Smooth muscle cell (in vitro differentiated cells): ENCODE results near the gene CNNM4. TPM values are rescaled to one million over a fixed set of nuclear protein-coding genes. Genes with fewer than 3 reads are reported as not detected.

ENCODE experiments used
- DNase-seq: peaks from one replicate; lab custom pipeline; 2025; ENCODE audit not compliant: unreplicated experiment; lab: John Stamatoyannopoulos, UW
- H2AFZ ChIP-seq: fragments of 200-600 bp; sonication (generic); 2 replicates; pipeline ENCODE4 v1.6.0; 2016; ENCODE audit warnings: antibody characterized with exemption, low read depth, mild to moderate bottlenecking
- H3F3A ChIP-seq: fragments of 200-600 bp; sonication (generic); 2 replicates; pipeline ENCODE4 v1.6.0; 2017; ENCODE audit warnings: antibody characterized with exemption, low read depth
- H3K27ac ChIP-seq: fragments of 200-600 bp; sonication (generic); 2 replicates; pipeline ENCODE4 v1.5.1; 2016; ENCODE audit warnings: low read depth, mild to moderate bottlenecking
- H3K27me3 ChIP-seq: fragments of 200-600 bp; sonication (generic); 2 replicates; pipeline ENCODE4 v1.6.1; 2016; ENCODE audit warnings: low read depth, mild to moderate bottlenecking
- H3K36me3 ChIP-seq: fragments of 200-600 bp; sonication (generic); 2 replicates; pipeline ENCODE4 v1.5.1; 2016; ENCODE audit warnings: low read depth
- H3K4me1 ChIP-seq: fragments of 200-600 bp; sonication (generic); 2 replicates; pipeline ENCODE4 v1.5.1; 2016; ENCODE audit warnings: low read depth
- H3K4me2 ChIP-seq: fragments of 200-600 bp; sonication (generic); 2 replicates; pipeline ENCODE4 v1.6.0; 2016; ENCODE audit warnings: mild to moderate bottlenecking
- H3K4me3 ChIP-seq: fragments of 200-600 bp; sonication (generic); 2 replicates; pipeline ENCODE4 v1.5.1; 2016; ENCODE audit warnings: mild to moderate bottlenecking
- H3K79me2 ChIP-seq: fragments of 200-600 bp; sonication (generic); 2 replicates; pipeline ENCODE4 v1.6.0; 2016; ENCODE audit warnings: low read depth, mild to moderate bottlenecking
- H3K9ac ChIP-seq: fragments of 200-600 bp; sonication (generic); 2 replicates; pipeline ENCODE4 v1.6.0; 2016; ENCODE audit warnings: low read depth
- H3K9me3 ChIP-seq: fragments of 200-600 bp; sonication (generic); replicated peaks from 2 replicates; pipeline ENCODE4 v1.5.1; 2016; ENCODE audit warnings: low read depth
- H4K20me1 ChIP-seq: fragments of 200-600 bp; sonication (generic); 2 replicates; pipeline ENCODE4 v1.6.0; 2016; ENCODE audit warnings: low read depth
- CTCF ChIP-seq: fragments of 200-600 bp; sonication (generic); IDR thresholded peaks from 2 replicates; pipeline ENCODE4 v1.5.1; 2017; ENCODE audit warnings: borderline replicate concordance, mild to moderate bottlenecking, antibody characterized with exemption; ENCODE audit not compliant: insufficient read depth, poor library complexity, severe bottlenecking
- WGBS: methylation state at CpG from one replicate; pipeline ENCODE4 v1.1.7; 2016; ENCODE audit warnings: low lambda C conversion rate; 5-methylcytosine and 5-hydroxymethylcytosine counted together
- polyA plus RNA-seq: library from polyadenylated mRNA; unstranded; fragments of >200 nt; fragmentation: Nextera tagmentation; extraction: Ambion mirVana; gene quantifications from 2 replicates; pipeline ENCODE4 v1.2.1, GENCODE V29; 2016
- total RNA-seq: library from RNA; depleted of rRNA; stranded (reverse); fragments of >200 nt; gene quantifications from 2 replicates; pipeline ENCODE4 v1.2.3, GENCODE V29; 2014

Gene CNNM4
- total and polyA plus RNA-seq, 2 experiments from 2014 or later, result 7.2 to 10.1 TPM

GRCh38 chr2:96826546-96827278, 66.0 kb downstream of the CNNM4 start:
- Histone ChIP-seq H3K4me2 (no peak overlapping the region), H3K4me1 (no peaks in the 10 kb centered on the region), H4K20me1 (no peaks in the 10 kb centered on the region), H3K9ac (no peak overlapping the region), H3K4me3 (no peak overlapping the region), H3K36me3 (no peaks in the 10 kb centered on the region), H3F3A (no peaks in the 10 kb centered on the region), H3K27ac (no peak overlapping the region), H3K9me3 (no peaks in the 10 kb centered on the region), H3K79me2 (no peaks in the 10 kb centered on the region), H2AFZ (no peak overlapping the region), H3K27me3 (no peaks in the 10 kb centered on the region)
- 96% methylated on average over 22 of the region's 22 CpGs for WGBS
- no peak for DNase-seq
- no peak for TF ChIP-seq CTCF

GRCh38 chr2:96828436-96828835, 67.7 kb downstream of the CNNM4 start:
- Histone ChIP-seq H3K9ac (no peak overlapping the region), H3K4me2 (no peak overlapping the region), H3K27me3 (no peaks in the 10 kb centered on the region), H3K4me3 (no peak overlapping the region), H3F3A (no peaks in the 10 kb centered on the region), H3K4me1 (peaks cover 13% of the 10 kb centered on the region), H3K79me2 (no peaks in the 10 kb centered on the region), H4K20me1 (no peaks in the 10 kb centered on the region), H3K9me3 (no peaks in the 10 kb centered on the region), H2AFZ (no peak overlapping the region), H3K27ac (no peak overlapping the region), H3K36me3 (no peaks in the 10 kb centered on the region)
- WGBS, result 96% methylated on average over 14 of the region's 14 CpGs
- no peak for DNase-seq
- TF ChIP-seq CTCF, result no peak

DNA sequence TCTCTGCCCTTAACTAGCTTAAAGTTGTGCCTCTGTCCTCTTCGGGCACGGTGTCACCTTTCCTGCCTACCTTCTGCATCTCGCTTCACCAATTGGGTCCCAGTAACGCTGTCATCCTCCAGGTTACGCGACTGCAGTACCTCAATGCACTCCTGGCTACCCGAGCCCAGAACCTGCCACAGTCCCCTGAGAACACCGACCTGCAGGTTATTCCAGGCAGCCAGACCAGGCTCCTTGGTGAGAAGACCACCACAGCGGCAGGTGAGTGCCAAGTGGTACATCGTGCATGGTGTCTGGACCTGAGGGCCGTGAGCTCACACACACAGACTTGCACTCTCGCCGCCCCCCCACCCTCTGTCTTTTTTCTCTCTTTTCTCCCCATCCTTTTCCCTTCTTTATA, 68.2 kb downstream of the CNNM4 start:
- H3K4me3 ChIP-seq, result no peak overlapping the region
- H3K4me2 ChIP-seq, result no peak overlapping the region
- H2AFZ ChIP-seq, result no peak overlapping the region
- H3K27ac ChIP-seq, result no peak overlapping the region
- H3K4me1 ChIP-seq, result peaks cover 14% of the 10 kb centered on the region
- no peaks in the 10 kb centered on the region for H3K36me3 ChIP-seq
- 98% methylated on average over 13 of the region's 13 CpGs for WGBS
- no peaks in the 10 kb centered on the region for H3K27me3 ChIP-seq
- no peaks in the 10 kb centered on the region for H4K20me1 ChIP-seq
- H3K9ac ChIP-seq, result no peak overlapping the region
- TF ChIP-seq CTCF, result no peak
- no peak for DNase-seq
- H3F3A ChIP-seq, result no peaks in the 10 kb centered on the region
- no peaks in the 10 kb centered on the region for H3K9me3 ChIP-seq
- no peaks in the 10 kb centered on the region for H3K79me2 ChIP-seq

DNA sequence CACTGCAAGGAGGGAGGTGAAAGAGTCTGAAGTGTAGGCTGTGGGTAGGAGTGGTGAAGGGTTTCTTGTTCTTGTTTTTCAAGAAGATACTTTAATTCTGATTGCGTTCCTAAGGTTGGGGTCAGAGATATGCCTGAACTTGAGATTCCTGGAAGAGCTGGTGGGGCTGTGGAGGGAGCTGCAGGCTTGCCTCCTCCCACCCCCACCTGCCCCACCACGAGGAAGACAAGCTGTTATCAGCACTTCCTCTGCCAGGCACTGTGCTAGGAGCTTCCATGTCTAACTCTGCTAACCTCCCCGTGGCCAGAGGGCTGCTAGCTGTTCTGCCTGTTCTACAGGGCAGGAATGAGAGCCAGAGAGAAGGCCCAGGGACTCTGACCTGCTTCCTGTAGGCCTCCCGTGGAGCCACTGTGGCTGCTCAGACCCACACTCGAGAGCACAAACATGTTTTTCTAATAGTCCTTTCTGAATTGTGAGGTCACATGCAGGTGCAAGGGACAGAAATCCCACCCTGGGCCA, 69.4 kb downstream of the CNNM4 start:
- WGBS, result 92% methylated on average over 5 of the region's 5 CpGs
- H3F3A ChIP-seq, result no peaks in the 10 kb centered on the region

More for the DNA sequence above, 69.4 kb downstream of the CNNM4 start:
- no peaks in the 10 kb centered on the region for H3K79me2 ChIP-seq
- no peaks in the 10 kb centered on the region for H3K27me3 ChIP-seq
- no peak for DNase-seq
- peaks cover 14% of the 10 kb centered on the region for H3K4me1 ChIP-seq
- no peaks in the 10 kb centered on the region for H4K20me1 ChIP-seq
- H3K4me3 ChIP-seq, result no peak overlapping the region
- H3K27ac ChIP-seq, result no peak overlapping the region
- H3K9me3 ChIP-seq, result no peaks in the 10 kb centered on the region
- H3K9ac ChIP-seq, result no peak overlapping the region
- no peak for TF ChIP-seq CTCF
- H2AFZ ChIP-seq, result no peak overlapping the region
- no peaks in the 10 kb centered on the region for H3K36me3 ChIP-seq
- H3K4me2 ChIP-seq, result no peak overlapping the region
